ENCODE data around the gene FHL2. TPM values are rescaled to one million over a fixed set of nuclear protein-coding genes. Genes with fewer than 3 reads are reported as not detected.

Gene FHL2
- total and polyA plus RNA-seq, 2 of the 13 experiments (the other 11 are each of a cell fraction or from before 2014, with no cell fraction given), result 1.9 to 74.8 TPM

- ChIA-PET CTCF (ENCODE audit: low intra/inter-chr PET ratio, low total read pairs) (interaction anchor here (1.0 to 3.4 kb wide), 3 partner anchors 33 to 175 kb away, joined by 3 to 78 read pairs (median 6); no protein-coding TSS in a partner anchor), POLR2A (no interaction called here)
- H3K9ac ChIP-seq (ENCODE audit: insufficient read depth, low read depth, low read length), result no peak overlapping the region
- H2AFZ ChIP-seq (ENCODE audit: low read length), result no peak overlapping the region
- no TSS peak for BruUV-seq (replicated peaks)
- ATAC-seq, result no peak
- H3K79me2 ChIP-seq (ENCODE audit: insufficient read depth, low read length), result no peaks in the 10 kb centered on the region
- H4K20me1 ChIP-seq (ENCODE audit: insufficient read depth, low read length), result no peaks in the 10 kb centered on the region; the same call in 1 of the 2 replicates
- H3K4me2 ChIP-seq (ENCODE audit: low read depth, low read length), result no peak overlapping the region
- no peak for DNase-seq (ENCODE audit: low spot score)
- peaks cover 16% of the 10 kb centered on the region for H3K4me1 ChIP-seq (ENCODE audit: insufficient read depth, low read length)
- 96% methylated on average over 10 of the region's 10 CpGs for WGBS (ENCODE audit: low lambda C conversion rate)
- no peaks in the 10 kb centered on the region for H3K9me3 ChIP-seq (ENCODE audit: low read length)
- peaks cover 0 to 29% of the 10 kb centered on the region in 2 experiments; a peak in 3 of 5 replicates for H3K36me3 ChIP-seq (replicated peaks in 1 of 2; ENCODE audit: control insufficient read depth in 1 of 2, insufficient read depth in 2 of 2, low read length in 2 of 2)
- no peak overlapping the region for H3K27ac ChIP-seq (ENCODE audit: extremely low read length, insufficient read depth, low read length)
- in situ Hi-C loops (cut with HindIII; ENCODE audit: extremely low pct_ligation_motif_present, low pct_unique_long_range_greater_than_20kb), result loop anchor here (5.0 kb wide), 2 partner anchors 41 to 146 kb away; no protein-coding TSS in a partner anchor
- FAIRE-seq, result no peak
- no peaks in the 10 kb centered on the region for H3K27me3 ChIP-seq (ENCODE audit: control insufficient read depth in 1 of 2, insufficient read depth in 2 of 2, low read length in 2 of 2)
- H3K4me3 ChIP-seq (replicated peaks in 1 of 3; ENCODE audit: insufficient read depth in 1 of 3, low read depth in 2 of 3, low read length in 3 of 3), result no peak overlapping the region
- intact Hi-C loops (cut with micrococcal nuclease; ENCODE audit: unreplicated experiment), result no loop called here
- TF ChIP-seq ZNF746 (CRISPR knock-in tag; IDR thresholded peaks at IDR 0.05) (no peak), ZNF33A (CRISPR knock-in tag; IDR thresholded peaks at IDR 0.05; ENCODE audit: borderline replicate concordance) (no peak), YEATS2 (CRISPR knock-in tag; IDR thresholded peaks at IDR 0.05; ENCODE audit: borderline replicate concordance) (no peak), ATF7-NPFF (CRISPR knock-in tag; IDR thresholded peaks at IDR 0.05; ENCODE audit: low read depth) (no peak), ELK4 (CRISPR knock-in tag; IDR thresholded peaks at IDR 0.05; ENCODE audit: borderline replicate concordance) (no peak), ZBTB7B (CRISPR knock-in tag; IDR thresholded peaks at IDR 0.05) (no peak), IKZF1 (IDR thresholded peaks at IDR 0.05) (no peak), MXD4 (CRISPR knock-in tag; IDR thresholded peaks at IDR 0.05) (no peak), DZIP1 (CRISPR knock-in tag; IDR thresholded peaks at IDR 0.05) (no peak), HMGA1 (CRISPR knock-in tag; conservative IDR thresholded peaks at IDR 0.05) (no peak), ZNF333 (CRISPR knock-in tag; IDR thresholded peaks at IDR 0.05; ENCODE audit: borderline replicate concordance) (no peak), MED1 (CRISPR knock-in tag; IDR thresholded peaks at IDR 0.05) (no peak), ZNF597 (CRISPR knock-in tag; IDR thresholded peaks at IDR 0.05) (no peak)
- TF ChIP-seq, protein P1, sequence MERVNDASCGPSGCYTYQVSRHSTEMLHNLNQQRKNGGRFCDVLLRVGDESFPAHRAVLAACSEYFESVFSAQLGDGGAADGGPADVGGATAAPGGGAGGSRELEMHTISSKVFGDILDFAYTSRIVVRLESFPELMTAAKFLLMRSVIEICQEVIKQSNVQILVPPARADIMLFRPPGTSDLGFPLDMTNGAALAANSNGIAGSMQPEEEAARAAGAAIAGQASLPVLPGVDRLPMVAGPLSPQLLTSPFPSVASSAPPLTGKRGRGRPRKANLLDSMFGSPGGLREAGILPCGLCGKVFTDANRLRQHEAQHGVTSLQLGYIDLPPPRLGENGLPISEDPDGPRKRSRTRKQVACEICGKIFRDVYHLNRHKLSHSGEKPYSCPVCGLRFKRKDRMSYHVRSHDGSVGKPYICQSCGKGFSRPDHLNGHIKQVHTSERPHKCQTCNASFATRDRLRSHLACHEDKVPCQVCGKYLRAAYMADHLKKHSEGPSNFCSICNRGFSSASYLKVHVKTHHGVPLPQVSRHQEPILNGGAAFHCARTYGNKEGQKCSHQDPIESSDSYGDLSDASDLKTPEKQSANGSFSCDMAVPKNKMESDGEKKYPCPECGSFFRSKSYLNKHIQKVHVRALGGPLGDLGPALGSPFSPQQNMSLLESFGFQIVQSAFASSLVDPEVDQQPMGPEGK (CRISPR knock-in tag; IDR thresholded peaks at IDR 0.05), result no peak
These were observed 27.7 kb downstream of the FHL2 start for GRCh38 chr2:105371156-105371555.

Measured in HepG2 (cell line).